Transverse colon (tissue), 4 donors: ENCODE results near the gene ZNF333.

ENCODE experiments used
- EP300 ChIP-seq: sonication (generic); formaldehyde crosslinking; IDR thresholded peaks from one replicate; pipeline ENCODE4 v1.6.1; 2017; ENCODE audit warnings: antibody characterized with exemption, low read depth
- POLR2A ChIP-seq: fragments of 450-650 bp; IDR thresholded peaks from one replicate; pipeline ENCODE4 v1.6.1; 2016; ENCODE audit warnings: antibody characterized with exemption, mild to moderate bottlenecking, moderate library complexity
- POLR2AphosphoS5 ChIP-seq, 3 donors: sonication (generic); formaldehyde crosslinking; IDR thresholded peaks; one replicate each; pipeline ENCODE4 v1.6.1; 2016; ENCODE audit warnings: antibody characterized with exemption in 3 of 3
- TF ChIP-seq, protein P1 (sequence below), 5 experiments: fragments of 200-600 bp in 3 of 5; fragments of 450-650 bp in 2 of 5; sonication (generic) in 3 of 5; IDR thresholded peaks; 1 replicate in 2 of 5; 2 replicates in 3 of 5; pipeline ENCODE4 v1.5.1; 2016 to 2017; ENCODE audit warnings: antibody characterized with exemption in 5 of 5, inconsistent platforms in 3 of 5, mild to moderate bottlenecking in 2 of 5, moderate library complexity in 1 of 5

DNA sequence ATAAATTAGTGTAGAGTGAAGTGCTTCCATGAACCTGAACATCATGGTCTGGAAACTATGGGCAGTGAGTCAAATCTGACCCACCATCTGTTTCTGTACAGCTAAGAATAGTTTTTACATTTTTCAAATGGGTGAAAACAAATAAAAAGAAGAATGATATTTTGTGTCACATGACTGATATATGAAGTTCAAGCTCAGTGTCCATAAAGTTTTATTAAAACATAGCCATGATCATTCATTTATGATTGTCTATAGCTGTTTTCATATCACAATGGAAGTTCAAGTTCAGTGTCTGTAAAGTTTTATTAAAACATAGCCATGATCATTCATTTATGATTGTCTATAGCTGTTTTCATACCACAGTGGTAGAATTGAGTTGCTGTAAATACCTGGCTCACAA lies 42.7 kb downstream of the ZNF333 start:
- TF ChIP-seq, protein P1, sequence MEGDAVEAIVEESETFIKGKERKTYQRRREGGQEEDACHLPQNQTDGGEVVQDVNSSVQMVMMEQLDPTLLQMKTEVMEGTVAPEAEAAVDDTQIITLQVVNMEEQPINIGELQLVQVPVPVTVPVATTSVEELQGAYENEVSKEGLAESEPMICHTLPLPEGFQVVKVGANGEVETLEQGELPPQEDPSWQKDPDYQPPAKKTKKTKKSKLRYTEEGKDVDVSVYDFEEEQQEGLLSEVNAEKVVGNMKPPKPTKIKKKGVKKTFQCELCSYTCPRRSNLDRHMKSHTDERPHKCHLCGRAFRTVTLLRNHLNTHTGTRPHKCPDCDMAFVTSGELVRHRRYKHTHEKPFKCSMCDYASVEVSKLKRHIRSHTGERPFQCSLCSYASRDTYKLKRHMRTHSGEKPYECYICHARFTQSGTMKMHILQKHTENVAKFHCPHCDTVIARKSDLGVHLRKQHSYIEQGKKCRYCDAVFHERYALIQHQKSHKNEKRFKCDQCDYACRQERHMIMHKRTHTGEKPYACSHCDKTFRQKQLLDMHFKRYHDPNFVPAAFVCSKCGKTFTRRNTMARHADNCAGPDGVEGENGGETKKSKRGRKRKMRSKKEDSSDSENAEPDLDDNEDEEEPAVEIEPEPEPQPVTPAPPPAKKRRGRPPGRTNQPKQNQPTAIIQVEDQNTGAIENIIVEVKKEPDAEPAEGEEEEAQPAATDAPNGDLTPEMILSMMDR (IDR thresholded peaks at IDR 0.05), result no peak
- TF ChIP-seq POLR2A, result no peak
- TF ChIP-seq POLR2AphosphoS5 (IDR thresholded peaks at IDR 0.05), result no peak
- TF ChIP-seq EP300, result no peak
